ENCODE data around the gene MORC2. TPM values are rescaled to one million over a fixed set of nuclear protein-coding genes. Genes with fewer than 3 reads are reported as not detected.

Gene MORC2
- polyA plus RNA-seq, 1 donor (not counting 4 experiments of a cell fraction or from before 2014, with no cell fraction given), result 14.1 TPM

DNA sequence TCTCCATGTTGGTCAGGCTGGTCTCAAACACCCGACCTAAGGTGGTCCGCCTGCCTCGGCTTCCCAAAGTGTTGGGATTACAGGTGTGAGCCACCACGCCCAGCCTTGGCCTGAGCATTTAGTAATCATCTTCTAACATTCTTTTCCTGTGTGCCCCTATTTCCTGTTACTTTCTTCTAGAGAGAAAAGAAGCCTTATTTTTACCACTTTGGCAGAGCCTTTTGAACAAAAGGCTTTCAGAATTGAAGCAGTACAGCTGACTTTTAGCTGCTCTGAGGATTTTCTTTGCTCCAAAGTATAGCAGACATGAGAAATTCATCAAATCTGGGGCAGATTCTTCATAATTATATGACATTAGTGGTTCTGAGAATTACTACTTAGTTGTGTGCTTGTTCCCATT is 13.4 kb downstream of the MORC2 start:
- FAIRE-seq (no peak), DNase-seq (ENCODE audit: low read depth, low spot score) (no peak)
- dilution Hi-C loops (cut with MboI; ENCODE audit: extremely low pct_ligation_motif_present, low sequenced_read_pairs), result loop anchor here (25.0 kb wide), 1 partner anchor 107 kb away; no protein-coding TSS in a partner anchor
- Histone ChIP-seq H3K27ac (ENCODE audit: control insufficient read depth, insufficient read depth, low read length) (no peak overlapping the region), H3K27me3 (ENCODE audit: control insufficient read depth, extremely low read depth, insufficient read depth, low read length) (no peaks in the 10 kb centered on the region), H3K4me1 (ENCODE audit: control insufficient read depth, extremely low read depth, insufficient read depth, low read length) (no peaks in the 10 kb centered on the region), H3K79me2 (ENCODE audit: control insufficient read depth, insufficient read depth, low read length) (no peaks in the 10 kb centered on the region), H3K9me3 (ENCODE audit: control insufficient read depth, low read depth, low read length) (no peaks in the 10 kb centered on the region), H4K20me1 (ENCODE audit: control insufficient read depth, extremely low read depth, insufficient read depth, low read length) (no peaks in the 10 kb centered on the region), H3K36me3 (ENCODE audit: control insufficient read depth in 2 of 2, extremely low read depth in 1 of 2, insufficient read depth in 2 of 2, low read length in 2 of 2) (peaks cover 4 to 7% of the 10 kb centered on the region in 2 experiments), H2AFZ (ENCODE audit: control insufficient read depth, low read length) (no peak overlapping the region), H3K9me1 (ENCODE audit: control insufficient read depth, extremely low read depth, insufficient read depth, low read length) (no peaks in the 10 kb centered on the region), H3K4me2 (ENCODE audit: control insufficient read depth, extremely low read depth, insufficient read depth, low read depth, low read length) (no peak overlapping the region), H3K9ac (ENCODE audit: control insufficient read depth, extremely low read depth, insufficient read depth, low read length) (no peak overlapping the region), H3K4me3 (ENCODE audit: control insufficient read depth in 2 of 3, extremely low read depth in 1 of 3, insufficient read depth in 2 of 3, low read depth in 1 of 3, low read length in 3 of 3) (no peak overlapping the region)
- TF ChIP-seq, protein P1, sequence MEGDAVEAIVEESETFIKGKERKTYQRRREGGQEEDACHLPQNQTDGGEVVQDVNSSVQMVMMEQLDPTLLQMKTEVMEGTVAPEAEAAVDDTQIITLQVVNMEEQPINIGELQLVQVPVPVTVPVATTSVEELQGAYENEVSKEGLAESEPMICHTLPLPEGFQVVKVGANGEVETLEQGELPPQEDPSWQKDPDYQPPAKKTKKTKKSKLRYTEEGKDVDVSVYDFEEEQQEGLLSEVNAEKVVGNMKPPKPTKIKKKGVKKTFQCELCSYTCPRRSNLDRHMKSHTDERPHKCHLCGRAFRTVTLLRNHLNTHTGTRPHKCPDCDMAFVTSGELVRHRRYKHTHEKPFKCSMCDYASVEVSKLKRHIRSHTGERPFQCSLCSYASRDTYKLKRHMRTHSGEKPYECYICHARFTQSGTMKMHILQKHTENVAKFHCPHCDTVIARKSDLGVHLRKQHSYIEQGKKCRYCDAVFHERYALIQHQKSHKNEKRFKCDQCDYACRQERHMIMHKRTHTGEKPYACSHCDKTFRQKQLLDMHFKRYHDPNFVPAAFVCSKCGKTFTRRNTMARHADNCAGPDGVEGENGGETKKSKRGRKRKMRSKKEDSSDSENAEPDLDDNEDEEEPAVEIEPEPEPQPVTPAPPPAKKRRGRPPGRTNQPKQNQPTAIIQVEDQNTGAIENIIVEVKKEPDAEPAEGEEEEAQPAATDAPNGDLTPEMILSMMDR (optimal IDR thresholded peaks at IDR 0.05 in 1 of 3, IDR thresholded peaks at IDR 0.05 in 1 of 3, conservative IDR thresholded peaks at IDR 0.05 in 1 of 3; ENCODE audit: extremely low read depth in 1 of 3, insufficient read depth in 2 of 3, low read length in 3 of 3), result no peak
- no peak for TF ChIP-seq EZH2 (IDR thresholded peaks at IDR 0.05; ENCODE audit: low read length)

DNA sequence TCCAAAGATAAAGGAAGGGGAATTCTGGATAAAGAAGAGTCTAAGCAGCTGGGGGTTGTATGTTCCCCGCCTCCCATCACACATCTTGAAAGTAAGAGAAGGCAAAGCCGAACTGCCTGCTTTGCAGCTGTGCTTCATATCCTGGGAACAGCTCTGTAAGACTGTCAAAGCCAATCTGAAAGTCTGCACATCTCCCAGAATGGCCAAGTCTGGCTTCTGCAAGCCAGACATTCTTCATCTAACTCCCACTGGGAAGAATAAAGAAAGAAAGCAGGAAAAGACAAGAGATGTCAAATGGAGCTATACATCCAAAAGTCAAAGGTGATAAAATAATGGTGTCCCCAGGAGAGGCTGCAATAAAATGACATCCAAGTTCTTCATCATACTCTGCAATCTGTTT is 15.4 kb downstream of the MORC2 start:
- no peak overlapping the region for H2AFZ ChIP-seq (ENCODE audit: control insufficient read depth, low read length)
- TF ChIP-seq, protein P1 (optimal IDR thresholded peaks at IDR 0.05 in 1 of 3, IDR thresholded peaks at IDR 0.05 in 1 of 3, conservative IDR thresholded peaks at IDR 0.05 in 1 of 3; ENCODE audit: extremely low read depth in 1 of 3, insufficient read depth in 2 of 3, low read length in 3 of 3), result no peak
- no peak for TF ChIP-seq EZH2 (IDR thresholded peaks at IDR 0.05; ENCODE audit: low read length)
- DNase-seq (ENCODE audit: low read depth, low spot score), result no peak
- H3K4me3 ChIP-seq (ENCODE audit: control insufficient read depth in 2 of 3, extremely low read depth in 1 of 3, insufficient read depth in 2 of 3, low read depth in 1 of 3, low read length in 3 of 3), result no peak overlapping the region
- no peak overlapping the region for H3K9ac ChIP-seq (ENCODE audit: control insufficient read depth, extremely low read depth, insufficient read depth, low read length)
- no peaks in the 10 kb centered on the region for H3K9me3 ChIP-seq (ENCODE audit: control insufficient read depth, low read depth, low read length)
- H4K20me1 ChIP-seq (ENCODE audit: control insufficient read depth, extremely low read depth, insufficient read depth, low read length), result no peaks in the 10 kb centered on the region
- no peaks in the 10 kb centered on the region for H3K79me2 ChIP-seq (ENCODE audit: control insufficient read depth, insufficient read depth, low read length)
- no peaks in the 10 kb centered on the region for H3K9me1 ChIP-seq (ENCODE audit: control insufficient read depth, extremely low read depth, insufficient read depth, low read length)
- FAIRE-seq, result no peak
- dilution Hi-C loops (cut with MboI; ENCODE audit: extremely low pct_ligation_motif_present, low sequenced_read_pairs), result loop anchor here (25.0 kb wide), 1 partner anchor 109 kb away; no protein-coding TSS in a partner anchor
- H3K27ac ChIP-seq (ENCODE audit: control insufficient read depth, insufficient read depth, low read length), result no peak overlapping the region
- H3K27me3 ChIP-seq (ENCODE audit: control insufficient read depth, extremely low read depth, insufficient read depth, low read length), result no peaks in the 10 kb centered on the region
- peaks cover 5% of the 10 kb centered on the region for H3K4me1 ChIP-seq (ENCODE audit: control insufficient read depth, extremely low read depth, insufficient read depth, low read length)
- H3K36me3 ChIP-seq (ENCODE audit: control insufficient read depth in 2 of 2, extremely low read depth in 1 of 2, insufficient read depth in 2 of 2, low read length in 2 of 2), result peaks cover 9 to 10% of the 10 kb centered on the region in 2 experiments
- no peak overlapping the region for H3K4me2 ChIP-seq (ENCODE audit: control insufficient read depth, extremely low read depth, insufficient read depth, low read depth, low read length)
